Measurements from ENCODE around the gene TENT4B.

Gene TENT4B

GRCh38 chr16:50271148-50272041, 118.3 kb downstream of the TENT4B start:
- no peak for DNase-seq (ENCODE audit: low read depth)

DNA sequence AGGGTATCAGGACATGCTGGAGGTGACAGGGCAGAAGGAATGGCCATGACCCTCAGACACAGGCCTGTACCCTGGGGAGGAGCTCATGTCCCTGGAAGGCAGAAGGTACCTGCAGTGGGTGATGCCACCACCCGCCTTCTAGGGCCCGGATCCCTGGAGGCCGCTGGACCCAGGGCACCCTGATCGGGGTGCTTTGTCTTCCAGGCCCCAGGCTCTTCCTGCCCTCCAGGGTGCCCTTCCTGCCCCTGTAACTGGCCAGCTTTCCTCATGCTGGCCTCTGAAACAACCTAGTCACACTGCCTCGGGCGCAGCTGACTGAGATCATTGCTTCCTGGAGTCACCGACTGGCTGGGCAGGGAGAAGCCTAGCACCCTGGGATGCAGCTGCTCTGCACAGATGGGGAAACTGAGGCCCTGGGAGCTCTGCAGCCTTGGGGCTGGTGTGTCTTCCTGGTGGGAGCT, 119.0 kb downstream of the TENT4B start:
- DNase-seq (ENCODE audit: low read depth) = no peak

DNA sequence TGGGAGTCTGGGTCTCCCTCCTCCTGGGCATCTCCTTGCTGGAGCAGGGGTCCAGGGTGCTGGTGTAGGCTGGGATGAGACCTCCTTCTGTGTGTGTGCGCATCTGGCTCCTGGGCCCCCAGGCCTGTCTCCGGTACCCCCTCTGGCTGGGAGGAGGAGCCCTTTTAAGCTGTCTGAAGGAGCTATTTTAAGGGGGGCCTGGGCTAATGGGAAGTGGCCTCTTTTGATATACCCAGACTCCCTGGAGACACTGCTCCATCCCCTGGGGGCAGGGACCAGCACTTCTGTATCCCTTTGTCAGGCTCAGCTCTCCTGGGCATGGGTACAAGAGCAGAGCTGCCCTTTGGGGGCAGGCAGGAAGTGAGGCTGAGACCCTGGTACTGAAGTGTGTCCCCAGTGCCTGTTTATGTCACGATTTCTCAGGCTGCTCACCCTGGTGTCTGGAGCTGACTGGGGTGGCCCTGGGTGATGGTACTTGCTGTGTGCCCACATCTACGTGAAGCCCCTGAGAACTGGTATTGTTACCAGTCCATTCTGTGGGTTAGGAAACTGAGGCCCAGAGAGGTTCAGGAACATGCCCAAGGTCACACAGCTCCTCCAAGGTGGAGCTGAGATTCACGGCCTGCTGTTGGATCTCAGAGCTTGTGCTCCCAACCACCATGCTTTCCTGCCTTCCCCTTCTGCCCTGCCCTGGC, 119.7 kb downstream of the TENT4B start:
- DNase-seq (ENCODE audit: low read depth) = no peak

- no peak for DNase-seq (ENCODE audit: low read depth)
These were observed 120.2 kb downstream of the TENT4B start for GRCh38 chr16:50273382-50273690.

GRCh38 chr16:50273888-50274325, 120.8 kb downstream of the TENT4B start:
- DNase-seq (ENCODE audit: low read depth) = no peak

DNA sequence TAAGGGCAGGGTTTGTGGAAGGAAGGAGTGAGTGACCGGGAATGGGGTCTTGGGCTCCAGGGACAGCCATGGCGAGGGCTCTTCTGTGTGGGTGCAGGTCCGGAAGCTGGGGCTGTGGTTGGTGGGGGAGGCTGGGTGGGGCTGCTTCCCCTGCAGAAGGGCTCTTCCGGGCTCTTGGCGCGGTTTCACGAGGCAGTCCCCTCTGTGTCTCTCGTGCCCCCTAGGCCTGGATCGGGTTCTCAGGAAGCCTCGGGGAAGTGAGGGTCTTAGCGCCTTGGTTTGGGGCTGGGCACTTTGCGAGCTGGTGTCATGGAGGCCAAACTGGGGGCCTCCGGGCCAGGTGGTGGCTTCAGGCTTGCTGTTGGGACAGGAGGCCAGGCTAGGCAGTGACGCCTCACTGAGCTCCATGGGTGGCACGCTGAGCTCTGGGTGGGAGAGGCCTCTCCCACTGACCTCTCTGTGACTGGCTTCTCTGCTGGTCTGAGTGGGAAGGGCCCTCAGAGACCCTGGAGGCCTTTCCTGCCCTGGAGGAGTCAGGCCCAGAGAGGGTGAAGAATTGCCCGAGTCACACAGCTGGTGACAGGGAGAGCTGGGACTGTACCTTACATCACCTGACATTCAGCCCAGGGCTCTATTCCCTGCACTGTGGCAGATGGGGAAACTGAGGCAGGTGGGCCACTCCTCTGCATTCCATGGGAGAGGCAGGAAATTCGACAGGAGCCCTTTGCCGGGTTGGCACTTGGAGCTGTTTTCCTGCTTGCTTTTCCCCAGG, 121.4 kb downstream of the TENT4B start:
- DNase-seq (ENCODE audit: low read depth) = no peak

- DNase-seq (ENCODE audit: low read depth) = no peak
These were observed 122.0 kb downstream of the TENT4B start for GRCh38 chr16:50275098-50275415.

DNA sequence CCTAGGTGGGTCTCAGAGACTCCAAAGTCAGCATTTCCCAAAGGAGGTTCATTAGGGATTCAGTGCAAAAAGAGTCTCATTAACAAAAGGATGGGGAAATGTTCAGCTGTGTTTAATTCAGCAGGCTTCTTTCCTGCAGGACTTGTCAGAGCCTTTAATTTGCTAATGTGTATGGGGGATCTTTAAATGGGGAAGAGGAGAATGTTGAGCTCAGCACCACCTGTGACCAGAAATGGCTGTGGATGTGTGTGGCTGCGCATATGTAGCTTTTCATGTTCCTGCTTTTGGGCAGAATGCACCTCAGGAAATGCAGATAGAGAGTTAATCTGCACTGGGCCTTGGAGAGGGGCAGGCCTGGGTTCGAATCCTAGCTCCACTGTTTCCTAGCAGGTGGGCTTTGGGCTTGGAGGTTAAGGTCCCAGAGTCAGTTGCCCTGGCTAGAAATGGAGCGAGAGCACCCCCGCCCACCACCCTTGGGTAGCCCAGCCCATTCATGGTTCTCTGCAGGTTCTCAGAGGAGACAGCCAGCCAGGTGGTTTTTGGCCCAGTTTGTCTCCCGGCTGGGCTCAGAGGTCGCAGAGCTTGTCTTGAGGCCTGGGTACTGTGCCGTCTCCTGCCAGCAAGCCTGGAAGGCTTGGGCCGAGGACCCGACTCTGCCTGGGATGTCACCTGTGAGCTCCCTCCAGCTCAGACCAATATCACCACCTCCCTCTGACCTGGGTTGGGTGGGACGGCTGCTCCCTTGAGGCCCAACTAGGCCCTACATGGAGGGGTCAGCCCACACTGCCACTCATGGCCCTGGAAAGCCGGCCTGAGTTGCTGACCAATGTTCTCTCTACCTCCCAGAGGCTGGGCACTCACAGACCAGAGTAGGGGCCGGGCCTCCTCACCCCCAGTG, 122.6 kb downstream of the TENT4B start:
- no peak for DNase-seq (ENCODE audit: low read depth)

DNA sequence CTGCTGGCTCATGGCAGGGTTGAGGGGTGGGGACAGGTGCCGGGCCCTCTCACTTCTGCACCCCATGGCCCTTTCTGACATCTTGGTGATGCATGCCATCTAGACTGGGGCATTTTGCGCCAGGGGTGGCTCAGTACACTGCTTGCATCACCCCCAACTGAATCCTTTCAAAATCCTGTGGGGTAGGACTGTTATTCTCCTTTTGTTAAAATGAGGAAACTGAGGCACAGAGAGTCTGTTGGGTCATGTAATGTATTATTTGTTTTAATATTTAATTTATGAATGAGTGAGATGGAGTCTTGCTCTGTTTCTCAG, 123.2 kb downstream of the TENT4B start:
- DNase-seq (ENCODE audit: low read depth) = no peak

GRCh38 chr16:50276801-50277555, 123.9 kb downstream of the TENT4B start:
- DNase-seq (ENCODE audit: low read depth) = no peak

DNA sequence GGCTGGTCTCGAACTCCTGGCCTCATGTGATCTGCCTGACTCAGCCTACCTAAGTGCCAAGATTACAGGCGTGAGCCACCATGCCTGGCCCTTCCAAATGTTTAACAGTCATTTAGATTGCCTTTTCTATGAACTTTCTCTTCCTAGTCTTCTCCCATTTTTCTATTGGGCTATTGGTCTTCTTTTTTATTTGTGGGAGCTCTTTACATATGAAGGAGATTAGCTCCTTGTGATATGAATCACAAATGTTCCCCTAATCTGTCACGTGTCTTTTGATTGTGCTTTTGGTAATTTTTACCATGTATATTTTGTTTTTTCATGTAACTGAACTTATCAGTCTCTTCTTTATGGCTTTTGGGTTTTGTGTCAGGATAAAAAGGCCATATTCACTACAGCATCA, 125.1 kb downstream of the TENT4B start:
- no peak for DNase-seq (ENCODE audit: low read depth)

DNA sequence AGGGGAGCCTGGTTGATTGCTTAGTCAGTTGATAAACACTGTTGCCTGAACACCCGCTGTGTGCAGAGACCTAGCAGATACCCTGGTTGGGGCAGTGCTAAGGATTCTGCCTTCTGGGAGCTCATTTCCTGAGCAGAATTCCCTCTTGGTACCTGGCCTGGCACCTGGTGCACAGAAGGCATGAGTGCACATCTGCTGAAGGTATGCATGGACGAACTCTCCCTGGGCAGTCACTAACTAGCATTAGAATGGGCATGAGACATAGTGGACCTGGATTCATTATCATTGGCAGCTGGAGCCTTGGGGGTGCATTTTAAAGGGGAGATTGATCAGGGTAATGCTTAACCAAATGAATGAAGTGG, 126.4 kb downstream of the TENT4B start:
- DNase-seq (ENCODE audit: low read depth) = no peak

GRCh38 chr16:50280932-50281331, 127.8 kb downstream of the TENT4B start:
- DNase-seq (ENCODE audit: low read depth) = no peak

All from stimulated activated CD8-positive, alpha-beta memory T cell treated with anti-CD3 and anti-CD28 coated beads, Interleukin-15, amount 100 ng/mL, for 1 hour (primary cell).